C4-2B (cell line): ENCODE data around the gene NECTIN1.

Experiments used
- CTCF ChIP-seq: fragments of 450-650 bp; conservative IDR thresholded peaks from 2 replicates; pipeline ENCODE4 v1.5.1; 2017; ENCODE audit warnings: mild to moderate bottlenecking
- ZFX ChIP-seq: fragments of 450-650 bp; IDR thresholded peaks from 2 replicates; pipeline ENCODE4 v1.6.1; 2017

DNA sequence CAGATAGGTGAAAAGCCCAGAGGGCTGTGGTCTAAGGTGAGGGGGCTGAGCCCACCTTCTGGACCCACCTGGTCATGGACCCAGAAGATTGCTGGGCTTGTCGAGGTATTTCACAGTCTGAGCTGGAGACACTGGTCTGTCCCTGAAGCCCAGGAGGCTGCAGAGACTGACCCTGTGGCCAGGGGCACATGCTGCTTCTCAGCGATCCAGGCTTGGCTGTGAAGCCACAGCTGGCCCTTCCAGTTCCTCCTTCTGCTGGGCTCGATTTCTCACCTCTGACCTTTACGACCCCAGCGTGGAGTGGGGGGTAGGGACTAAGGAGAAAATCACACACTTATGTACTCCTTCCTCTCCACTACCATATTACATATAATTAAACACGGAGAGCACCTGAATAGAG, 88.5 kb downstream of the NECTIN1 start:
- TF ChIP-seq CTCF (no peak), ZFX (no peak)
